HS-27A (cell line): ENCODE measurements around the gene CALR.
A peak's percentile ranks its signal among the peaks of the same experiment; 100 is the strongest.
"Not testable (repeated sequence)": the region's sequence is repeated elsewhere in the genome, so short reads cannot be mapped to it uniquely, and the experiment has no call there.

Experiments used
- DNase-seq: peaks from one replicate; pipeline ENCODE4 v3.0.0-alpha.2; 2012; ENCODE audit warnings: low read depth, missing footprints

Gene CALR

GRCh38 chr19:12933287-12934072 is 4.9 kb upstream of the CALR start, which contains the start of gene FARSA:
Gene FARSA (minus strand): TSS chr19:12933711. CDS start chr19:12933696, 15 bp downstream.
- DNase-seq: no peak

GRCh38 chr19:12935071-12935470 is 3.3 kb upstream of the CALR start:
- no peak for DNase-seq

GRCh38 chr19:12936582-12936981 is 1.8 kb upstream of the CALR start:
- no peak for DNase-seq

- no peak for DNase-seq
Observed at GRCh38 chr19:12937093-12937926, 1.1 kb upstream of the CALR start.

GRCh38 chr19:12938779-12939601 is 581 bp downstream of the CALR start:
- no peak for DNase-seq

GRCh38 chr19:12939975-12940423 is 1.6 kb downstream of the CALR start:
- DNase-seq: no peak

GRCh38 chr19:12940897-12941296 is 2.5 kb downstream of the CALR start:
- no peak for DNase-seq

- no peak for DNase-seq
Observed at GRCh38 chr19:12943437-12944044, 5.1 kb downstream of the CALR start.

GRCh38 chr19:12944104-12944674 is 5.8 kb downstream of the CALR start:
- DNase-seq: no peak

DNA sequence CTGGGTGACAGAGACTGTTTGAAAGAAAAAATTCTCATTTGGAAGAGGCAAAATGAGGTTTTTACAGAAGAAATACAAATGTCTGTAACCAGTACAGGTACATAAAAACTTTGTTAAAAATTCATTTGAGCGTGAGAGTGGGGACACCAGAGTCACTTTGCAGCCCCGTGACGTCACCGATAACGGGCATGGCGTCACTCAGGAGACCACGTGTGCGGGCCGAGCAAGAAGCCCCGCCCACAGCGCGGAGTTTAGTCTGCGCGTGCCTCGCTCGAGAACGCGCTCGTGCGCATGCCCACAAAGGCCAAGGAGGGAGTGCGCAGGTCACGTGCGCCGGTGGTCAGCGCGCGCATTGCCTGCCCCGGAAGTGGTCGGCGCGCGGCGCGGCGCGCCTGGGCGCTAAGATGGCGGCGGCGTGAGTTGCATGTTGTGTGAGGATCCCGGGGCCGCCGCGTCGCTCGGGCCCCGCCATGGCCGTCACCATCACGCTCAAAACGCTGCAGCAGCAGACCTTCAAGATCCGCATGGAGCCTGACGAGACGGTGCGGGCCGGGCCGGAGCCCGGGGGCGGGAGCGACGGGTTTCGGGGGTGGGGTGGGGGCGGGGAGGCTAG is 7.2 kb downstream of the CALR start, which contains the start of gene RAD23A:
TSS of gene RAD23A (plus strand) at position 384 of the 613 bp plus-strand sequence. CDS start at position 471, 87 bp downstream.
- peak; percentile 93 for DNase-seq

DNA sequence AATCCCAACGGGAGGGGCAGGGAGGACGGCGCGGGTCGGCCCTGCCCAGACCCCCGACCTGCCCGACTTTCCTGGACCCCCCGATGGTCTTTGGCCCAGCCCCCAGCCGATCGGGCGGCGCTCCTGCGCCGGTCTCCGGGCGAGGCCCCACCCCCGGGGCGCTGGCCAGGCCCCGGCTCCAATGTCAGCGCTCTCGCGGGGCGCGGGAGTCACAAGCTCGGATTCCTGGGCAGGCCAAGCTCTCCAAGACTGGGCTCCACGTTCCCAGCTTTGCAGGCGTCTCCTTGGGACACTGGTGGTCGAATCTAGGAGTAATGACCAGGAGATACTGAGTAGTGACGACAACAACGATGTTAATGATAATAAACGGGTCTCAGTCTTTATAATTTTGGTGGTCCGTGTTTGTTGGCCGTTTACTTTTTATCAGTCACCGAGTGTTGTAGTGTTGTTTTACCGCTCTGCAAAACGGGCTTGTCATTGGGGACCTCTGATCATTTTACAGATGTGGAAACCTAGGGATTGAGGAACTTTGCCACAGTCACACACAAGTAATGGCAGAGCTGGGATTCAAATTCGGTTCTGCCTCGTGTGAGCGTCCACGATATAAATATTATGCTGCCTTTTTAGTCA is 7.8 kb downstream of the CALR start:
- DNase-seq: no peak

DNA sequence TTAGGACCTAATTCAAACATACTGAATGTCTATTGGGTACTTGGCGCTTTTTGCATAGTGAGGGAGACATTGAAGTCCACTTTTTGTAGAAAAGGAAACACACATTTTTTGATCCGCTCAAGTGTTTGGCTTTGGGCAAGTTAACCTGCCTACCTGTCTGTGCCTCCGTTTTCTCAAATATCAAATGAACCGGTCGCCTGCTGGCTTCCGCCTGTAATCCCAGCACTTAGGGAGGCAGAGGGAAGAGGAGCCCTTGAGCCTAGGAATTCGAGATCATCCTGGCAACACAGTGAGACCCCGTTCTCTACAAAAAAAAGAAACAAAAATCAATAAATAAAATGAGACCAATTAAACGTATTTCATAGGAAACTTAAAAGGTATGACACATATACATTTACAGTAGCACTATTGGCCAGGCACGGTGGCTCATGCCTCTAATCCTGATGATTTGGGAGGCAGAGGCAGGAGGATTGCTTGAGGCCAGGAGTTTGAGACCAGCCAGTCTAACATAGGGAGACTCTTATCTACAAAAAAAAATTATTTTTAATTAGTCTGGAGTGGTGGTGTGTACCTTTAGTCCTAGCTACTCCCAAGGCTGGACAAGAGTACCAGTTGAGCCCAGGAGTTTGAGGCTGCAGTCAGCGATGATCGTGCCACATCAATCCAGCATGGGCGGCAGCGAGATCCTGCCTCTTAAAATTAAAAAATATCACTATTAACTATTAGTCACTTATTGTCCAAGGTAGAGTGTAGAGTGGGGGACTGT is 8.5 kb downstream of the CALR start:
- DNase-seq: no peak

GRCh38 chr19:12947702-12948611 is 9.5 kb downstream of the CALR start:
- DNase-seq: no peak

GRCh38 chr19:12948612-12949362 is 10.4 kb downstream of the CALR start:
- no peak for DNase-seq

DNA sequence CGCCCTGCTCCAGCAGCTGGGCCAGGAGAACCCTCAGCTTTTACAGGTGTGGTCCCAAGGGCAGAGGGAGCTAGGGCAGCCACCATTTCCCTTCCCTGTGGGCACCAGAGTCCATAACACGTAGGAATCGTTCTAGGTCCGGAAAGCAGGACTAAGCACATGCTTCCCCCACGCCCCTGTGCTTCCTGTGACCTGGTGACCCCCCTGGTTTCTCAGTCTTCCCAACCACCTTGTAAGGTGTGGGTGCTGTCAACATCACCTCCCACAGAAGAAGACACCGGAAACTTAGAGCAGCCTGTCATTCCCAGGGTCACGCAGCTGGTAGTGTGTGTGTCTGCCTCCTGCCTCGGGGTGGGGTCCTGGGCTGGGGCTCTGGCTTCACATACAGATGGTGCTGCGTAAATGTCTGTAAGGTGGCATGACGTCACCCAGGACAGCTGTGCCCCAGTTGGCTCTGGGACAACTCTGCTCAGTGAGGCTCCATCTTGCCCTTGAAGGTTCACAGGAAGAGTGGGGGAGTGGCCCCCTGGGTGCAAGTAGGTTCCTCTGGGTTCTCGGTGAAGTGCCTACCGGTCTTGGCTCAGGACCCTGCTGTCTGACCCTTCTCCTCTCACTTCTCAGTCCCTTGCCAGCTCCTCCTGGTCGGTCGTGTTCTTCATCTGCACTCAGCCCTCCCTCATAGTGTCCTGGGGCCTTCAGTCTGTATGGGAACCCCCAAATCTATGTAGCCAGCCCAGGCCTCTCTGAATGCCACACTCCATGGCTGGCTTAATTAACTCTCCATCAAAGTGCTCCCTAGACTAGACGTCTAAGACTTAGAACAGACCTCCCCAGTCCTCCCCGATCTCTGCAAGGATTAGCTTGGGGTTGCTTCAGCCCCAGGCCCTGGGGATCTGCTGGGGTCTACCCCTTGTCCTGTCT is 11.2 kb downstream of the CALR start:
- no peak for DNase-seq

GRCh38 chr19:12952050-12952449 is 13.6 kb downstream of the CALR start:
- not testable (repeated sequence) for DNase-seq
